ENCODE results near the gene MUC5AC. TPM values are rescaled to one million over a fixed set of nuclear protein-coding genes. Genes with fewer than 3 reads are reported as not detected.

Gene MUC5AC
- polyA plus RNA-seq, 4 donors, result 0.06 to 0.13 TPM; not detected in 2

DNA sequence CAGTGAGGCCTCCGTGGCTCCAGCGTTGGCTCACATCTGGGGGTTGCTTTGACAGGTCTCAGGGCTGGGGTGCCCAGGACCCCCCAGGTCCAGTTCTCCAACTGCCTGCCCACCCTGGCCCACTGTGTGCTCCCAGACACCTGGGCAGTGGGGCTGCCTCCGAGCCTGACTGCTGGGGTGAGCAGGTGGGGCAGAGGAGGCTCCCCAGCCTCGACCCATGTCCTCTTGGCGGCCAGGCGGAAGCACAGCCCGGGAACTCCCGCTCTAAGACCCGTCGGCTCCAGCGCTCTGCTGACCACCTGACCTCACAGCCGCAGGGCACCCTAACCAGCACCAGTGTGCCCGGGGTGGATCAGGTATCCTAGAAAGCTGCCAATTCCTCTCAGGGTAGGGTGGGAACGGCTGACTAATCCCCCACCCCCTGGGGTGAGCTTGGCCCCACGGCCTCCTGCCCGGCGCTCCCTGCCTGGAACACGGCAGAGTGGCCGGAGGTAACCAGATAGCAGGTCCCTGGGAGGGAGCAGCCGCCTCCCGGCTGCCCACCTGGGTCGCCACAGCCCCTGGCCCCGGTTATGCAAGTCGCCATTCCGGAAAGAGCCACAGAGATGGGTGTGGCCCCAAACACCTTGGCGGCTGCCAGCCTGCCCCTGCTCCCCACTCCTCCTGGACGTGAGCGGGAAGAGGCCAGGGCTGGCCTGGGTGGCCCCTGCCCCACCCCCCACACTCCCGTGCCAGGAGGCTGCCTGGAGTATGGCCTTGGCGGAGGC, 45.9 kb downstream of the MUC5AC start:
- H3K36me3 ChIP-seq (ENCODE audit: control insufficient read depth in 3 of 3, insufficient read depth in 2 of 3, low read depth in 1 of 3, low read length in 3 of 3), result no peaks in the 10 kb centered on the region
- no peaks in the 10 kb centered on the region for H3K4me1 ChIP-seq (ENCODE audit: control insufficient read depth in 3 of 3, insufficient read depth in 2 of 3, low read depth in 1 of 3, low read length in 2 of 3)
- no peak overlapping the region for H3K27ac ChIP-seq (ENCODE audit: low read depth in 1 of 3, low read length in 2 of 3)
- DNase-seq (no peak), FAIRE-seq (no peak)
- no peak overlapping the region for H3K4me3 ChIP-seq (ENCODE audit: low read depth in 1 of 3, low read length in 3 of 3)
- peaks cover 0 to 11% (median 0%) of the 10 kb centered on the region in 3 donors for H3K27me3 ChIP-seq (ENCODE audit: control insufficient read depth in 3 of 3, insufficient read depth in 3 of 3, low read length in 3 of 3)
- no peaks in the 10 kb centered on the region for H3K9me3 ChIP-seq (ENCODE audit: control insufficient read depth in 2 of 2, insufficient read depth in 1 of 2, low read depth in 1 of 2, low read length in 1 of 2)
- WGBS, 3 donors, result 43 to 74% (median 51%) methylated on average over 28 to 30 of the region's 30 CpGs

DNA sequence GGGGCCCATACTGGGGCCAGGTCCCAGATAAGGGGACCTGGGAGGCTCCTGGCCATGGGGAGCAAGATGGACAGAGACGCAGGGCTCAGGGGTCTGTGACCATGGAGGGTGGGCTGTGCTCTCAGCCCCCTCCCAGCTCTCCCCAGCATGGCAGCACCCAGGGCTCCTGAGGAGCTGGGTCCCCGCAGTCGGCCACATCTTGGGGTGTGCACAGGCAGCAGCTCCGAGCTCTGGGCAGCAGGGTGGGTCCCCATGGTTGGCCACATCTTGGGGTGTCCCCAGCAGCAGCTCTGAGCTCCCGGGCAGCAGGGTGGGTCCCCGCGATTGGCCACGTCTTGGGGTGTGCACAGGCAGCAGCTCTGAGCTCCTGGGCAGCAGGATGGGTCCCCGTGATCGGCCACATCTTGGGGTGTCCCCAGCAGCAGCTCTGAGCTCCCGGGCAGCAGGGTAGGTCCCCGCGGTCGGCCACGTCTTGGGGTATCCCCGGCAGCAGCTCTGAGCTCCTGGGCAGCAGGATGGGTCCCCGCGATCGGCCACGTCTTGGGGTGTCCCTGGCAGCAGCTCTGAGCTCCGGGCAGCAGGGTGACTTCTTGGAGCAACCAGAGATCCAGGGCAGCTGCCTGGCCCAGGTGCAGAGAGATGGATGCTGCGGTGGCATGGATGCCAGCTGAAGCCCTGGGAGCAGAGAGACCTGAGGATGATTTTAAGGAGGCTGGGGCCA, 46.8 kb downstream of the MUC5AC start:
- Histone ChIP-seq H3K27ac (ENCODE audit: low read depth in 1 of 3, low read length in 2 of 3) (no peak overlapping the region), H3K9me3 (ENCODE audit: control insufficient read depth in 2 of 2, insufficient read depth in 1 of 2, low read depth in 1 of 2, low read length in 1 of 2) (peaks cover 0 to 3% of the 10 kb centered on the region in 2 donors), H3K27me3 (ENCODE audit: control insufficient read depth in 3 of 3, insufficient read depth in 3 of 3, low read length in 3 of 3) (peaks cover 0 to 11% (median 0%) of the 10 kb centered on the region in 3 donors), H3K4me1 (ENCODE audit: control insufficient read depth in 3 of 3, insufficient read depth in 2 of 3, low read depth in 1 of 3, low read length in 2 of 3) (no peaks in the 10 kb centered on the region), H3K36me3 (ENCODE audit: control insufficient read depth in 3 of 3, insufficient read depth in 2 of 3, low read depth in 1 of 3, low read length in 3 of 3) (no peaks in the 10 kb centered on the region), H3K4me3 (ENCODE audit: low read depth in 1 of 3, low read length in 3 of 3) (no peak overlapping the region)
- WGBS, 3 donors, result 83 to 86% (median 84%) methylated on average over 20 to 22 of the region's 22 CpGs
- no peak for FAIRE-seq
- no peak for DNase-seq

DNA sequence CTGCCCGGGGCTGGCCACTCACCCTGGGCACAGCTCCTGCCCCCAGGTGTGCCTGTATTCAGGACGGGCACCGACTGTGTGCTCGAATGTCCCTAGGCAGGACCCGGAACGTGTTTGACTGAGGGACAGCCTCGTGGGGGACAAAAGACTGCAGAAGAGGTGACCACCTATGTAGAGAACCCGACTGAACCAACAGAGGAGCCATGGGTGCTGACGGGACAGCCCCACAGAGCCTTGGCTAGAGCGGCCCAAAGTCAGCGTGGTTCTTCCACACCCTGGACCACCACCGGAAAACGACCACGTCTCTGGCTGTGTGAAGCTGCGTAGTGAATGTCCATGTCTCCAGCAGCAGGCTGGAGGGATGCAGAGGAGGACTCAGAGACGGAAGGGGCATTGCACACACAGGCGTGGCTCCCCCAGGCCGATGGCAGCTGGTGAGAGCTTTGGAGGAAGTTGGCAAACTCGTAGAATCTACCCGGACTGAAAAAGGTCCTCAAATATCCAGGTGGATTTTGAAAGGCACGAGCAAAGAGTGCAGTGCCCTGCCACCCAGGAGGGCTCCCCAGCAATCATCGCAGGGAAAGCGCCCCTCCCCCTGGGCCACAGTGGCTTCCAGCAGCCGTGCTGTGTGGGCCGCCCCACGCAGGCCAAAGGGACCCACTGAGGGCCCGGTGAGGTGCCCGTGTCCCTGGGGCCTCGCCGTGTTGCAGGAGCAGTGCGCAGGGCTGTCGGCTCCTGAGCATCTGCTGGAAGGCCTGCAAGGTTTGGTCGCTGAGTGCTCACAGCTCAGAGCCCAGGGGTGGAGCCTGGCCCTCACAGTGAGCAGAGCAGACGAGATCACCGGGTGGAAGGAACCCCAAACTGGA, 47.6 kb downstream of the MUC5AC start:
- H3K36me3 ChIP-seq (ENCODE audit: control insufficient read depth in 3 of 3, insufficient read depth in 2 of 3, low read depth in 1 of 3, low read length in 3 of 3), result no peaks in the 10 kb centered on the region
- FAIRE-seq, result no peak
- WGBS, 3 donors, result 64 to 74% (median 65%) methylated on average over 35 of the region's 35 CpGs
- no peak for DNase-seq
- no peaks in the 10 kb centered on the region for H3K4me1 ChIP-seq (ENCODE audit: control insufficient read depth in 3 of 3, insufficient read depth in 2 of 3, low read depth in 1 of 3, low read length in 2 of 3)
- H3K27ac ChIP-seq (ENCODE audit: low read depth in 1 of 3, low read length in 2 of 3), result no peak overlapping the region
- H3K4me3 ChIP-seq (ENCODE audit: low read depth in 1 of 3, low read length in 3 of 3), result no peak overlapping the region
- H3K27me3 ChIP-seq (ENCODE audit: control insufficient read depth in 3 of 3, insufficient read depth in 3 of 3, low read length in 3 of 3), result peaks cover 0 to 6% (median 0%) of the 10 kb centered on the region in 3 donors
- H3K9me3 ChIP-seq (ENCODE audit: control insufficient read depth in 2 of 2, insufficient read depth in 1 of 2, low read depth in 1 of 2, low read length in 1 of 2), result peaks cover 0 to 8% of the 10 kb centered on the region in 2 donors

DNA sequence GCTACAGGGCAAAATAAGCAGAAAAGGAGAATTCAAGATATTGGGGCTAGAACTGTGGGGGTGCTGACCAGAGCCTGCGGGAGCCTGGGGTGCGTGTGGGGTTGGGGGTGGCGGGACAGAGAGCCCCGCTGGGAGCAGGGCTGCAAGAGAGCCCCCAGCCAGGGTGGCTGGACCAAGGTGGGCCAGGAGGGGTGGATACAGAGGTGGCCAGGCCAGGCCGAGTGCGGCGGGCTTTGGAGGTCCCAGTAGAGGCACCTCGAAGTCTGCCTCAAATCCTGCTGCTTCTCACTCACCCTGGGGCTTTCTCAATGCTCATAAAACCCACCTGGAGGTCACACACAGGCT, 48.2 kb downstream of the MUC5AC start:
- Histone ChIP-seq H3K27me3 (ENCODE audit: control insufficient read depth in 3 of 3, insufficient read depth in 3 of 3, low read length in 3 of 3) (peaks cover 0 to under 1% (median 0%) of the 10 kb centered on the region in 3 donors), H3K4me1 (ENCODE audit: control insufficient read depth in 3 of 3, insufficient read depth in 2 of 3, low read depth in 1 of 3, low read length in 2 of 3) (no peaks in the 10 kb centered on the region), H3K4me3 (ENCODE audit: low read depth in 1 of 3, low read length in 3 of 3) (no peak overlapping the region), H3K36me3 (ENCODE audit: control insufficient read depth in 3 of 3, insufficient read depth in 2 of 3, low read depth in 1 of 3, low read length in 3 of 3) (no peaks in the 10 kb centered on the region), H3K9me3 (ENCODE audit: control insufficient read depth in 2 of 2, insufficient read depth in 1 of 2, low read depth in 1 of 2, low read length in 1 of 2) (peaks cover 0 to 13% of the 10 kb centered on the region in 2 donors), H3K27ac (ENCODE audit: low read depth in 1 of 3, low read length in 2 of 3) (no peak overlapping the region)
- no peak for DNase-seq
- no peak for FAIRE-seq
- 87 to 91% (median 89%) methylated on average over 8 of the region's 8 CpGs for WGBS, 3 donors

DNA sequence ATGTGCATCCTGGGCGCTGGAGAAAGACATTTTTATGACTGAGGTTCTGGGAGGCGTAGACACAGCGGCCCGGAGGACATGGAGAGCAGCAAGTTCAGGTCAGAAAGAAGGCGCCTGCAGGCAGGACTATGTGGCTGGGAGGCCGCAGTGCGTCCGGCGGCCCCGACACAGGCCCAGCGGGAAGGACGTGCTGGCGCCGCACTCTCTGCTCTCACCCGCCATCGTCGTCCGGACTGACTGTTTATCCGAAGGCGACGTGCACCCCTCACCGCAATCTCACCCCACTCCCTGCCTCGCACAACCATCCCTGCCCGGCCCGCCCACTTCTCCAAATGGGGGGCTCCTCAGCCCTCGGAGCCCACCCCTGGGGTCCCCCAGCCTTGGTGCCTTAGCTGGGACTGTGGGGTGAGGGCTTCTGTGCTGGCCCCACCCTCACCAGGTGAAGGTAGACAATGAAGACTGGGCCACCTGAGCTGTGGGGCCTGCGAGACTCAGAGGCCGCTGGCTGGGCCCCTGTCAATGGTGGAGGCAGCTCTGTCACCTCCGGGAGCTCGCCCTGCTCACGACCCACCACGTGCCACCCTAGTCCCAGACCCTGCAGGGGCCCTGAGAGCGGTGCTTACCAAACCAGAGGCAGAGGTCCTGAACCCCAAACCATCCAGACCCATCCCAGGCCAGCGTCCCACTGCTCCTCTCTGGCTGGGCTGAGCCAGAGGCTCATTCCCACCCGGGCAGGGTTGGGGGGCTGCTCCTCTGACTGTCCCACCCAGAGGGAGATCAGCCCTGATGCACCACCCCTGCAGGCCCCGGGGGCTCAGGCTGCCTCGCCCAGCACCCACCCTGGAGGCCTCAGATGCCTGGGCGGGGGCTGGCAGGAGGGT, 48.9 kb downstream of the MUC5AC start:
- WGBS, 3 donors, result 78 to 88% (median 83%) methylated on average over 37 to 38 of the region's 38 CpGs
- no peak for DNase-seq
- no peaks in the 10 kb centered on the region for H3K27me3 ChIP-seq (ENCODE audit: control insufficient read depth in 3 of 3, insufficient read depth in 3 of 3, low read length in 3 of 3)
- H3K9me3 ChIP-seq (ENCODE audit: control insufficient read depth in 2 of 2, insufficient read depth in 1 of 2, low read depth in 1 of 2, low read length in 1 of 2), result peaks cover 0 to 14% of the 10 kb centered on the region in 2 donors
- no peaks in the 10 kb centered on the region for H3K4me1 ChIP-seq (ENCODE audit: control insufficient read depth in 3 of 3, insufficient read depth in 2 of 3, low read depth in 1 of 3, low read length in 2 of 3)
- FAIRE-seq, result no peak
- H3K36me3 ChIP-seq (ENCODE audit: control insufficient read depth in 3 of 3, insufficient read depth in 2 of 3, low read depth in 1 of 3, low read length in 3 of 3), result no peaks in the 10 kb centered on the region
- no peak overlapping the region for H3K4me3 ChIP-seq (ENCODE audit: low read depth in 1 of 3, low read length in 3 of 3)
- no peak overlapping the region for H3K27ac ChIP-seq (ENCODE audit: low read depth in 1 of 3, low read length in 2 of 3)

DNA sequence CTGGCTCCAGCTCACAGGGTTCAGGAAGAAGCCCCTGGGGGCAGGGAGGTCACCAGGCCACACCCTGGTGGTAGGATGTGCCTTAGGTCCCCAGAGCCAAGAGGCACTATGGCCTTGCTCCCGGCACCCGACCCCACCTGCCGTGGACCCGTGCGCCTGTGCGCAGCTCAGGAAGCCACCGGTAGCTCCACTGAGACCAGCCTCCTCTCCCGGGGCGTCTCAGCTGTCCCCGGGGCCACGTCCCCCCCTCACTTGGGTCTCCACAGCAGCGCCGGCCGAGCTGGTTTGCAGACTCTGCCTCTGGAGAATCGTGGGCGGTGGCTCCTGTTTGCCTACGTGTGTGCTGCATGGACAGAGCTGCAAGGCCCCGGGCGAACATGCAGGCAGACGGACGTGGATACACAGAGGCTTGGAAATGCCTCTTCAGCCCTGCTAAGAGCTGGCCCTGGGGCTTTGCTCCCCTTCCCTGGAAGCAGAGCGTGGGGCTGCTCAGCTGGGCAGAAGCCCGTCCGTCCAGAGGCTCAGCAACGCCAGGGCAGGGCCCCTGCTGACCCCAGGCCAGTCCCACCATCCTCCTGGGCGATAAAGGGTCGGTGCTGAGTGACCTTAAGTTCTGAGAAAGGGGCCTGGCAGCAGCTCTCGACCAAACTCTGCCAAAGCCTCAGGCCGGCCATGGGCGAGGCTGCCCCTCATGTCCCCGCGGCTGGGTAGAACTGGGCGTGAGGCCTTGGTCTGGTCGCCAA, 49.8 kb downstream of the MUC5AC start:
- H3K4me1 ChIP-seq (ENCODE audit: control insufficient read depth in 3 of 3, insufficient read depth in 2 of 3, low read depth in 1 of 3, low read length in 2 of 3), result no peaks in the 10 kb centered on the region
- WGBS, 3 donors, result 74 to 85% (median 79%) methylated on average over 34 of the region's 34 CpGs
- FAIRE-seq, result no peak
- no peaks in the 10 kb centered on the region for H3K27me3 ChIP-seq (ENCODE audit: control insufficient read depth in 3 of 3, insufficient read depth in 3 of 3, low read length in 3 of 3)
- H3K36me3 ChIP-seq (ENCODE audit: control insufficient read depth in 3 of 3, insufficient read depth in 2 of 3, low read depth in 1 of 3, low read length in 3 of 3), result no peaks in the 10 kb centered on the region
- no peak for DNase-seq
- no peak overlapping the region for H3K4me3 ChIP-seq (ENCODE audit: low read depth in 1 of 3, low read length in 3 of 3)
- peaks cover 0 to 14% of the 10 kb centered on the region in 2 donors for H3K9me3 ChIP-seq (ENCODE audit: control insufficient read depth in 2 of 2, insufficient read depth in 1 of 2, low read depth in 1 of 2, low read length in 1 of 2)
- H3K27ac ChIP-seq (ENCODE audit: low read depth in 1 of 3, low read length in 2 of 3), result no peak overlapping the region

DNA sequence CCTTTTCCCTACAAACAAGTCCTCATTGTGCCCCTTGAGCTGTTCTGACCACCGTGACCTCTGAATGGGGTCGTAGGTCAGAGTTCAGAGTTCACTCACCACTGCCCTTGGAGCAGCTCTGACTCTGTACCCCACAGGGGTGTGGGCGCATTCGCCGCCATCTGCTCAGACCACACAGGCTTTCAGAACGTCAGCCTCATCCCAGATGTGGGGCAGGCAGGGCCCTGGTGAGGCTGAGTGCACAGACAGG, 50.3 kb downstream of the MUC5AC start:
- Histone ChIP-seq H3K9me3 (ENCODE audit: control insufficient read depth in 2 of 2, insufficient read depth in 1 of 2, low read depth in 1 of 2, low read length in 1 of 2) (peaks cover 0 to 17% of the 10 kb centered on the region in 2 donors), H3K27me3 (ENCODE audit: control insufficient read depth in 3 of 3, insufficient read depth in 3 of 3, low read length in 3 of 3) (no peaks in the 10 kb centered on the region), H3K4me1 (ENCODE audit: control insufficient read depth in 3 of 3, insufficient read depth in 2 of 3, low read depth in 1 of 3, low read length in 2 of 3) (no peaks in the 10 kb centered on the region), H3K36me3 (ENCODE audit: control insufficient read depth in 3 of 3, insufficient read depth in 2 of 3, low read depth in 1 of 3, low read length in 3 of 3) (no peaks in the 10 kb centered on the region), H3K27ac (ENCODE audit: low read depth in 1 of 3, low read length in 2 of 3) (no peak overlapping the region), H3K4me3 (ENCODE audit: low read depth in 1 of 3, low read length in 3 of 3) (no peak overlapping the region)
- DNase-seq (no peak), FAIRE-seq (no peak)
- WGBS, 3 donors, result 63 to 81% (median 65%) methylated on average over 6 of the region's 6 CpGs
